Esophagus muscularis mucosa (tissue), 4 donors: ENCODE measurements around the gene TRPC3. TPM values are rescaled to one million over a fixed set of nuclear protein-coding genes. Genes with fewer than 3 reads are reported as not detected.

ENCODE experiments used
- DNase-seq: peaks from one replicate; pipeline ENCODE4 v3.0.0-alpha.2; 2017; ENCODE audit errors: extremely low spot score
- H3K27ac ChIP-seq, 4 donors: fragments of 200-600 bp; sonication (generic); replicated peaks in 1 of 4; 1 replicate in 3 of 4; 2 replicates in 1 of 4; pipeline ENCODE4 v1.5.1; 2016 to 2019; ENCODE audit warnings: mild to moderate bottlenecking in 1 of 4
- H3K27me3 ChIP-seq, 4 donors: fragments of 200-600 bp; sonication (generic); one replicate each; pipeline versions ENCODE4 v1.5.1 to v1.6.0; 2016 to 2019
- H3K36me3 ChIP-seq, 4 donors: fragments of 200-600 bp; sonication (generic); one replicate each; pipeline ENCODE4 v1.5.1; 2016 to 2019
- H3K4me1 ChIP-seq, 4 donors: fragments of 200-600 bp; sonication (generic); one replicate each; pipeline ENCODE4 v1.5.1; 2016 to 2019
- H3K4me3 ChIP-seq, 4 donors: fragments of 200-600 bp; sonication (generic); 1 replicate in 2 of 4; 2 replicates in 2 of 4; pipeline ENCODE4 v1.5.1; 2016 to 2019; ENCODE audit warnings: mild to moderate bottlenecking in 4 of 4, moderate library complexity in 1 of 4
- H3K9me3 ChIP-seq, 4 donors: fragments of 200-600 bp; sonication (generic); 1 replicate in 3 of 4; 2 replicates in 1 of 4; pipeline ENCODE4 v1.5.1; 2016 to 2019
- CTCF ChIP-seq, 3 experiments: fragments of 200-600 bp in 2 of 3; fragments of 450-650 bp in 1 of 3; sonication (generic) in 2 of 3; IDR thresholded peaks; one replicate each; pipeline ENCODE4 v1.5.1; 2017 to 2019; ENCODE audit warnings: antibody characterized with exemption in 3 of 3, mild to moderate bottlenecking in 2 of 3, moderate library complexity in 1 of 3
- EP300 ChIP-seq: sonication (generic); formaldehyde crosslinking; IDR thresholded peaks from one replicate; pipeline ENCODE4 v1.6.1; 2017; ENCODE audit warnings: antibody characterized with exemption
- POLR2A ChIP-seq: fragments of 450-650 bp; IDR thresholded peaks from one replicate; pipeline ENCODE4 v1.6.1; 2017; ENCODE audit warnings: antibody characterized with exemption, moderate library complexity, mild to moderate bottlenecking, low read depth
- POLR2AphosphoS5 ChIP-seq, 2 donors: sonication (generic); formaldehyde crosslinking; IDR thresholded peaks; one replicate each; pipeline ENCODE4 v1.6.1; 2017; ENCODE audit warnings: antibody characterized with exemption in 2 of 2
- WGBS: methylation state at CpG from one replicate; pipeline ENCODE4 v1.1.5; 2018; 5-methylcytosine and 5-hydroxymethylcytosine counted together
- intact Hi-C: fragments of 100-400 bp; cut with DNase I; formaldehyde crosslinking; loops from one replicate; pipeline ENCODE4 v1.15.1; 2023
- total RNA-seq, 4 donors: library from RNA; depleted of rRNA; stranded (reverse); fragments of >200 nt; gene quantifications; one replicate each; pipeline versions ENCODE4 v1.1.0 to v1.2.1, GENCODE V29; 2016

TRPC3 gene
- total RNA-seq, 4 donors from 2014 or later, result 0.42 to 0.71 (median 0.62) TPM

- intact Hi-C loops, result no loop called here
- TF ChIP-seq CTCF (IDR thresholded peaks at IDR 0.05), result no peak
- TF ChIP-seq POLR2AphosphoS5 (IDR thresholded peaks at IDR 0.05), result no peak
- TF ChIP-seq POLR2A, result no peak
- TF ChIP-seq EP300, result no peak
- Histone ChIP-seq H3K4me1 (no peaks in the 10 kb centered on the region), H3K27me3 (no peaks in the 10 kb centered on the region), H3K4me3 (no peak overlapping the region), H3K9me3 (no peaks in the 10 kb centered on the region), H3K36me3 (peaks cover 25 to 93% (median 50%) of the 10 kb centered on the region in 4 donors), H3K27ac (no peak overlapping the region)
- WGBS, result 88% methylated on average over 4 of the region's 4 CpGs
- DNase-seq, result no peak
Measured at GRCh38 chr4:121842862-121843261, 109.0 kb downstream of the TRPC3 start.

GRCh38 chr4:121838136-121838535 is 113.7 kb downstream of the TRPC3 start:
- H3K27me3 ChIP-seq, result no peaks in the 10 kb centered on the region
- intact Hi-C loops, result no loop called here
- DNase-seq, result no peak
- H3K4me1 ChIP-seq, result no peaks in the 10 kb centered on the region
- no peak overlapping the region for H3K27ac ChIP-seq
- H3K4me3 ChIP-seq, result no peak overlapping the region
- peaks cover 19 to 90% (median 47%) of the 10 kb centered on the region in 4 donors for H3K36me3 ChIP-seq
- H3K9me3 ChIP-seq, result no peaks in the 10 kb centered on the region
- TF ChIP-seq CTCF (IDR thresholded peaks at IDR 0.05) (no peak), POLR2AphosphoS5 (IDR thresholded peaks at IDR 0.05) (no peak), EP300 (no peak)

GRCh38 chr4:121829511-121829910 is 122.3 kb downstream of the TRPC3 start:
- Histone ChIP-seq H3K27me3 (no peaks in the 10 kb centered on the region), H3K9me3 (no peaks in the 10 kb centered on the region), H3K27ac (no peak overlapping the region), H3K4me3 (no peak overlapping the region), H3K36me3 (peaks cover 17 to 79% (median 47%) of the 10 kb centered on the region in 4 donors), H3K4me1 (peaks cover 0 to 7% (median 3%) of the 10 kb centered on the region in 4 donors)
- DNase-seq, result no peak
- WGBS, result 76% methylated on average over 5 of the region's 5 CpGs
- no peak for TF ChIP-seq CTCF (IDR thresholded peaks at IDR 0.05)
- TF ChIP-seq POLR2AphosphoS5 (IDR thresholded peaks at IDR 0.05), result no peak
- TF ChIP-seq EP300, result no peak
- TF ChIP-seq POLR2A, result no peak
- intact Hi-C loops, result loop anchor here (5.0 kb wide), 1 partner anchor 38 kb away; no protein-coding TSS in a partner anchor

Other genes starting within 250 kb of the TRPC3 start
- 1 to 10 TPM in 1 of 4 donors, under 1 TPM in 3; 0.46 to 1.2 (median 0.66) TPM for gene SMIM43, start 186.9 kb downstream of the TRPC3 start, total RNA-seq
- 10 to 100 TPM; 10.1 to 21.6 (median 13.9) TPM for gene EXOSC9, start 150.7 kb downstream of the TRPC3 start, total RNA-seq
- under 1 TPM; 0.17 to 0.98 (median 0.54) TPM for gene CCNA2, start 128.2 kb downstream of the TRPC3 start, total RNA-seq
- gene BBS7, start 81.6 kb downstream of the TRPC3 start, total RNA-seq, result 10 to 100 TPM; 14.3 to 17.9 (median 15.2) TPM
- gene BLTP1, start 200.3 kb upstream of the TRPC3 start, total RNA-seq, result 100 to 1,000 TPM in 1 of 4 donors, 10 to 100 TPM in 3; 79.6 to 103 (median 82.4) TPM